H1 (cell line): ENCODE data around the gene PWP2.

Source experiments
- ATF2 ChIP-seq: IDR thresholded peaks from 2 replicates; pipeline ENCODE4 v1.6.1; 2012; ENCODE audit warnings: low read length, inconsistent platforms
- BRCA1 ChIP-seq: IDR thresholded peaks from 2 replicates; pipeline ENCODE4 v1.6.1; 2012; ENCODE audit warnings: low read depth, low read length, improper control_type of control experiment
- CEBPB ChIP-seq: IDR thresholded peaks from 2 replicates; pipeline ENCODE4 v1.6.1; 2012; ENCODE audit warnings: low read depth, low read length
- CTCF ChIP-seq, 3 experiments: IDR thresholded peaks; 1 replicate in 2 of 3; 2 replicates in 1 of 3; pipeline versions ENCODE4 v1.5.1 to v1.6.1; 2011; ENCODE audit warnings: low read length in 3 of 3, mild to moderate bottlenecking in 3 of 3, inconsistent platforms in 2 of 3, low read depth in 1 of 3, moderate library complexity in 1 of 3; ENCODE audit not compliant: insufficient read depth in 1 of 3; ENCODE audit errors: control extremely low read depth in 1 of 3
- EP300 ChIP-seq, 2 experiments: IDR thresholded peaks; 1 replicate in 1 of 2; 2 replicates in 1 of 2; pipeline ENCODE4 v1.6.1; 2011 to 2012; ENCODE audit warnings: low read depth in 2 of 2, low read length in 2 of 2, mild to moderate bottlenecking in 2 of 2, borderline replicate concordance in 1 of 2, inconsistent platforms in 1 of 2, moderate library complexity in 1 of 2
- EZH2 ChIP-seq: fragments of 200-600 bp; sonication (generic); IDR thresholded peaks from 2 replicates; pipeline ENCODE4 v1.7.1; 2012; ENCODE audit warnings: low read depth, mild to moderate bottlenecking, moderate library complexity, low read length, inconsistent platforms; ENCODE audit not compliant: severe bottlenecking
- RNF2 ChIP-seq: fragments of 200-900, 300-1000 bp; sonication (generic); IDR thresholded peaks from 2 replicates; pipeline ENCODE4 v1.7.1; 2016; ENCODE audit warnings: borderline replicate concordance, low read depth, mild to moderate bottlenecking, antibody characterized with exemption, low read length; ENCODE audit not compliant: poor library complexity, severe bottlenecking; ENCODE audit errors: missing control alignments
- SRF ChIP-seq: IDR thresholded peaks from 2 replicates; pipeline ENCODE4 v1.6.1; 2011; ENCODE audit warnings: mild to moderate bottlenecking, low read depth, low read length, moderate library complexity
- TAF1 ChIP-seq: IDR thresholded peaks from 2 replicates; pipeline ENCODE4 v1.6.1; 2011; ENCODE audit warnings: mild to moderate bottlenecking, low read depth, low read length

- TF ChIP-seq TAF1: no peak
- no peak for TF ChIP-seq SRF
- TF ChIP-seq CTCF (IDR thresholded peaks at IDR 0.05; ENCODE audit: control extremely low read depth in 1 of 3, insufficient read depth in 1 of 3, low read depth in 1 of 3, low read length in 3 of 3): no peak
- no peak for TF ChIP-seq RNF2
- no peak for TF ChIP-seq ATF2
- no peak for TF ChIP-seq EP300 (IDR thresholded peaks at IDR 0.05; ENCODE audit: borderline replicate concordance in 1 of 2, low read depth in 2 of 2, low read length in 2 of 2)
- TF ChIP-seq EZH2: no peak
- no peak for TF ChIP-seq CEBPB
- TF ChIP-seq BRCA1: no peak
These were observed 18.8 kb upstream of the PWP2 start for GRCh38 chr21:44088401-44088780.
